Keratinocyte (primary cell): ENCODE measurements around the gene SHISA7. TPM values are rescaled to one million over a fixed set of nuclear protein-coding genes. Genes with fewer than 3 reads are reported as not detected.

Experiments
- DNase-seq: peaks from one replicate; pipeline ENCODE4 v3.0.0-alpha.2; 2011; ENCODE audit warnings: low read depth, missing footprints, low spot score
- FAIRE-seq: peaks from 2 replicates; lab custom pipeline; 2011; peaks lifted over from hg19 to GRCh38; lab: Jason Lieb, UNC
- H2AFZ ChIP-seq: 2 replicates; pipeline ENCODE4 v1.6.0; 2012; ENCODE audit warnings: low read length, control low read depth, inconsistent platforms; ENCODE audit not compliant: control insufficient read depth
- H3K27ac ChIP-seq: 2 replicates; pipeline ENCODE4 v1.5.1; 2011; ENCODE audit warnings: low read length; ENCODE audit not compliant: control insufficient read depth, insufficient read depth
- H3K27me3 ChIP-seq: 3 replicates; pipeline ENCODE4 v1.6.0; 2011; ENCODE audit warnings: low read length; ENCODE audit not compliant: control insufficient read depth, insufficient read depth; ENCODE audit errors: extremely low read depth
- H3K36me3 ChIP-seq, 2 experiments: 2 replicates in 1 of 2; 3 replicates in 1 of 2; pipeline ENCODE4 v1.5.1; 2011; ENCODE audit warnings: low read length in 2 of 2, mild to moderate bottlenecking in 1 of 2; ENCODE audit not compliant: control insufficient read depth in 2 of 2, insufficient read depth in 2 of 2; ENCODE audit errors: extremely low read depth in 1 of 2
- H3K4me1 ChIP-seq: 3 replicates; pipeline ENCODE4 v1.5.1; 2011; ENCODE audit warnings: low read length; ENCODE audit not compliant: control insufficient read depth, insufficient read depth; ENCODE audit errors: extremely low read depth
- H3K4me2 ChIP-seq: 3 replicates; pipeline ENCODE4 v1.6.0; 2011; ENCODE audit warnings: low read depth, low read length; ENCODE audit not compliant: control insufficient read depth, insufficient read depth; ENCODE audit errors: extremely low read depth
- H3K4me3 ChIP-seq, 3 experiments: fragments of 200-600 bp in 1 of 3; sonication (generic) in 1 of 3; 2 replicates in 2 of 3; 3 replicates in 1 of 3; pipeline ENCODE4 v1.5.1; 2011 to 2016; ENCODE audit warnings: low read length in 3 of 3, mild to moderate bottlenecking in 3 of 3, control low read depth in 2 of 3, inconsistent platforms in 1 of 3, low read depth in 1 of 3, mixed read lengths in 1 of 3, mixed run types in 1 of 3, moderate library complexity in 1 of 3; ENCODE audit not compliant: control insufficient read depth in 2 of 3, insufficient read depth in 2 of 3; ENCODE audit errors: extremely low read depth in 1 of 3
- H3K79me2 ChIP-seq: 2 replicates; pipeline ENCODE4 v1.6.0; 2012; ENCODE audit warnings: low read length; ENCODE audit not compliant: control insufficient read depth, insufficient read depth
- H3K9ac ChIP-seq: 3 replicates; pipeline ENCODE4 v1.6.0; 2011; ENCODE audit warnings: low read length; ENCODE audit not compliant: control insufficient read depth, insufficient read depth; ENCODE audit errors: extremely low read depth
- H3K9me1 ChIP-seq: 3 replicates; pipeline ENCODE4 v1.6.0; 2011; ENCODE audit warnings: low read length; ENCODE audit not compliant: control insufficient read depth, insufficient read depth; ENCODE audit errors: extremely low read depth
- H3K9me3 ChIP-seq: 2 replicates; pipeline ENCODE4 v1.5.1; 2012; ENCODE audit warnings: low read depth, low read length; ENCODE audit not compliant: control insufficient read depth
- H4K20me1 ChIP-seq: 3 replicates; pipeline ENCODE4 v1.6.0; 2011; ENCODE audit warnings: low read length; ENCODE audit not compliant: control insufficient read depth, insufficient read depth; ENCODE audit errors: extremely low read depth
- CTCF ChIP-seq, 3 experiments: IDR thresholded peaks in 1 of 3; conservative IDR thresholded peaks in 1 of 3; optimal IDR thresholded peaks in 1 of 3; 2 replicates in 2 of 3; 3 replicates in 1 of 3; pipeline versions ENCODE3 to v1.5.1; 2011; ENCODE audit warnings: low read length in 3 of 3, mild to moderate bottlenecking in 3 of 3, moderate library complexity in 2 of 3, control low read depth in 1 of 3, inconsistent platforms in 1 of 3; ENCODE audit not compliant: insufficient read depth in 2 of 3; ENCODE audit errors: extremely low read depth in 1 of 3
- EZH2 ChIP-seq: IDR thresholded peaks from one replicate; pipeline ENCODE4 v1.6.1; 2012; ENCODE audit warnings: inconsistent platforms, mild to moderate bottlenecking, low read length, moderate library complexity
- dilution Hi-C: fragments of 300-500 bp; cut with MboI; formaldehyde crosslinking; loops from one replicate; pipeline ENCODE4 v1.7.0; 2020; ENCODE audit warnings: low sequenced_read_pairs; ENCODE audit not compliant: extremely low pct_ligation_motif_present
- polyA plus RNA-seq, 5 experiments: library from polyadenylated mRNA; depleted of rRNA in 3 of 5; stranded (reverse) in 3 of 5; stranded (forward) in 1 of 5; unstranded in 1 of 5; fragments of >200 nt; gene quantifications; 1 replicate in 1 of 5; 2 replicates in 3 of 5; 3 replicates in 1 of 5; pipeline versions ENCODE4 v1.2.1 to v1.2.3, GENCODE V29; 2011 to 2012; ENCODE audit warnings: missing spikeins in 2 of 5, low read depth in 1 of 5, low replicate concordance in 1 of 5

SHISA7 gene
- polyA plus RNA-seq, 1 donor (not counting 4 experiments of a cell fraction or from before 2014, with no cell fraction given) = not detected

DNA sequence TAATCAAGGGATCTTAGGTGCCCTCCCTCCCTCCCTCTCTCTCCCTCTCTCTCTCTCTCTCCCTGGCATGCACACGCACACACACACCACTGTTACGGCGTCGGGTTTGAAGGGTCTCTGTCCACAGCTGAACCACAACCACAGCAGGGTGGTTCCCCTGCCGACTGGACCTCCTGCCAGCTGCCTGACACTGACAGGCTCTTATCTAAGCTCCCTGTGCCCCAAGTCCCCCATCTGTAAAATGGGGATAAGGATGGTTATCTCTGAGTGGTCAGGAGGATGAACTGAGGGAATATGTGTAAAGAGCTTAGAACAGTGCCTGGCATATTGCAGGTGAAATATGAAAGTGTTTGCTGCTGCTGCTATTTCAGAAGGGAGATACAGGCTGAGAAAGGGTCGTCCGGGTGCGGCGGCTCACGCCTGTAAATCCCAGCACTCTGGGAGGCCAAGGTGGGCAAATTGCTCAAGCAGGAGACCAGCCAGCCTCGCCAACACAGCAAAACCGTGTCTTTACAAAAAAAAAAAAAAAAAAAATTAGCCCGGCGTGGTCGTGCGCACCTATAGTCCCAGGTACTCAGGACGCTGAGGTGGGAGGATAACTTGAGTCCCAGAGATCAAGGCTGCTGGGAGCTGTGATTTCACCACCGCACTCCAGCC is 852 bp upstream of the SHISA7 start:
- H3K4me2 ChIP-seq = no peak overlapping the region
- H3K4me1 ChIP-seq = peaks cover 28% of the 10 kb centered on the region
- TF ChIP-seq CTCF (optimal IDR thresholded peaks at IDR 0.05 in 1 of 3, IDR thresholded peaks at IDR 0.05 in 1 of 3, conservative IDR thresholded peaks at IDR 0.05 in 1 of 3; ENCODE audit: extremely low read depth in 1 of 3, insufficient read depth in 2 of 3, low read length in 3 of 3) (no peak), EZH2 (peak; percentile 65)
- peaks cover 5% of the 10 kb centered on the region for H4K20me1 ChIP-seq
- no peak for DNase-seq
- no peaks in the 10 kb centered on the region for H3K9me3 ChIP-seq
- H3K27ac ChIP-seq = no peak overlapping the region
- no peak overlapping the region for H3K4me3 ChIP-seq
- no peak overlapping the region for H3K9ac ChIP-seq
- H3K9me1 ChIP-seq = no peaks in the 10 kb centered on the region
- no peak for FAIRE-seq
- peaks cover 54% of the 10 kb centered on the region for H3K27me3 ChIP-seq
- no peaks in the 10 kb centered on the region for H3K79me2 ChIP-seq
- no peaks in the 10 kb centered on the region for H3K36me3 ChIP-seq
- dilution Hi-C loops = no loop called here
- no peak overlapping the region for H2AFZ ChIP-seq

DNA sequence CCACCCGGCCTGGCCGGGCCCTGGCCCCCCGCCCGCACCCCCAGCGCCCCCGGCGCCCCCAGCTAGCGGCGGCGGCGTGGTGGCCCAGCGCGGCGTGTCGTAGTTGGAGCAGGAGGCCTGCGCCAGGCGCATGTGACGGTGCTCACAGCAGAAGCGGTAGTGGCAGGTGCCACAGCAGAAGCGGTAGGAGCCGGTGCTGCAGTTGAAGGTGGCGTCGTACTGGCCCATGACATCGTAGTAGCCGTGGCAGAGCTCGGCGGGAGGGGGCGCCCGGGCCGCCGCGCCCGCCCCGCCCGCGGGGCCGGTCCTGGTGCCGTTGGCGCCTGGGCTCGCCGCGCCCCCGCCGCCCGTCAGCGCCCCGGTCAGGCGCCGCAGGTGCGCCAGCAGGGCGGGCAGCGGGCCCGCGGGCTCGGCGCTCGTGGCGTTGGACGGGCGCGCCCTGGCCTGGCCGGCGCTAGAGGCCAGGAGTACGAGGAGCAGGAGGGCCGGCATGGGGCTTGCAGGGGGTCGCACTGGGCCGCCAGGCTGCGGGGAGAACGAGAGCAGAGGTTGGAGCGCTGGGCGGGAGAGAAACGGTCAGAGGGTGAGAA is 633 bp downstream of the SHISA7 start:
- dilution Hi-C loops = no loop called here
- H3K9me3 ChIP-seq = no peaks in the 10 kb centered on the region
- H3K4me3 ChIP-seq = no peak overlapping the region
- H4K20me1 ChIP-seq = peaks cover 7% of the 10 kb centered on the region
- no peak overlapping the region for H2AFZ ChIP-seq
- H3K79me2 ChIP-seq = no peaks in the 10 kb centered on the region
- H3K36me3 ChIP-seq = no peaks in the 10 kb centered on the region
- FAIRE-seq (no peak), DNase-seq (no peak)
- no peak overlapping the region for H3K9ac ChIP-seq
- H3K4me1 ChIP-seq = peaks cover 19% of the 10 kb centered on the region
- no peak for TF ChIP-seq CTCF (optimal IDR thresholded peaks at IDR 0.05 in 1 of 3, IDR thresholded peaks at IDR 0.05 in 1 of 3, conservative IDR thresholded peaks at IDR 0.05 in 1 of 3; ENCODE audit: extremely low read depth in 1 of 3, insufficient read depth in 2 of 3, low read length in 3 of 3)
- TF ChIP-seq EZH2 = no peak
- no peaks in the 10 kb centered on the region for H3K9me1 ChIP-seq
- peaks cover 58% of the 10 kb centered on the region for H3K27me3 ChIP-seq
- H3K27ac ChIP-seq = no peak overlapping the region
- no peak overlapping the region for H3K4me2 ChIP-seq
